ENCODE measurements around the gene DHX8.
"Not testable (repeated sequence)": the region's sequence is repeated elsewhere in the genome, so short reads cannot be mapped to it uniquely, and the experiment has no call there.

- not testable (repeated sequence) for TF ChIP-seq EZH2 (IDR thresholded peaks at IDR 0.05; ENCODE audit: borderline replicate concordance, low read length); CTCF (conservative IDR thresholded peaks at IDR 0.05 in 1 of 2, IDR thresholded peaks at IDR 0.05 in 1 of 2; ENCODE audit: extremely low read depth in 1 of 2, insufficient read depth in 1 of 2, low read depth in 1 of 2, low read length in 2 of 2)
Observed at GRCh38 chr17:43509440-43509839, 25.7 kb downstream of the DHX8 start.
